MCF 10A (cell line): ENCODE results near the gene SMCP. TPM values are rescaled to one million over a fixed set of nuclear protein-coding genes. Genes with fewer than 3 reads are reported as not detected.

Experiments
- BruUV-seq: library from RNA; stranded (reverse); fragments of 400-500 nt; replicated peaks from 2 replicates; lab custom pipeline; 2021; lab: Mats Ljungman, UMichigan
- CTCF ChIA-PET: fragments of 300-600 bp; sonication (Branson Sonifier 250); formaldehyde crosslinking; extraction: SDS; loops from one replicate; lab custom pipeline; 2021; ENCODE audit warnings: antibody characterized with exemption, inconsistent platforms; lab: Yijun Ruan, JAX
- POLR2A ChIA-PET: fragments of 300-600, 350-650 bp; sonication (Branson Sonifier 250); formaldehyde crosslinking; extraction: SDS; loops from one replicate; lab custom pipeline; 2020; ENCODE audit warnings: antibody characterized with exemption, inconsistent platforms; lab: Yijun Ruan, JAX
- DNase-seq: peaks from one replicate; pipeline ENCODE4 v3.0.0-alpha.2; 2018; ENCODE audit not compliant: unreplicated experiment
- H3K27ac Mint-ChIP-seq: one replicate; pipeline ENCODE4 v1.8.0; 2022; ENCODE audit warnings: mild to moderate bottlenecking, low read depth, mixed read lengths; ENCODE audit not compliant: unreplicated experiment
- H3K27me3 Mint-ChIP-seq: one replicate; pipeline ENCODE4 v1.8.0; 2022; ENCODE audit warnings: mixed read lengths; ENCODE audit not compliant: insufficient read depth, unreplicated experiment
- H3K36me3 Mint-ChIP-seq: one replicate; pipeline ENCODE4 v1.8.0; 2022; ENCODE audit warnings: mild to moderate bottlenecking, moderate library complexity, mixed read lengths; ENCODE audit not compliant: insufficient read depth, unreplicated experiment
- H3K4me1 Mint-ChIP-seq: one replicate; pipeline ENCODE4 v1.8.0; 2022; ENCODE audit warnings: mixed read lengths; ENCODE audit not compliant: insufficient read depth, unreplicated experiment
- H3K4me3 Mint-ChIP-seq: one replicate; pipeline ENCODE4 v1.8.0; 2022; ENCODE audit warnings: mild to moderate bottlenecking, moderate library complexity, mixed read lengths; ENCODE audit not compliant: unreplicated experiment
- H3K9me3 Mint-ChIP-seq: one replicate; pipeline ENCODE4 v1.8.0; 2022; ENCODE audit warnings: mixed read lengths; ENCODE audit not compliant: unreplicated experiment
- intact Hi-C: fragments of 100-400 bp; cut with micrococcal nuclease; formaldehyde crosslinking; loops from 2 replicates; pipeline ENCODE4 v1.14.1; 2022
- total RNA-seq: library from RNA; stranded (reverse); gene quantifications from 2 replicates; pipeline ENCODE4 v1.2.3, GENCODE V29; 2022
- TF ChIP-seq, protein P1 (sequence below): fragments of 200-600 bp; IDR thresholded peaks from one replicate; pipeline ENCODE4 v1.8.0; 2022; ENCODE audit warnings: antibody characterized with exemption, mild to moderate bottlenecking; ENCODE audit not compliant: unreplicated experiment

SMCP gene
- total RNA-seq, 1 experiment from 2014 or later = not detected

DNA sequence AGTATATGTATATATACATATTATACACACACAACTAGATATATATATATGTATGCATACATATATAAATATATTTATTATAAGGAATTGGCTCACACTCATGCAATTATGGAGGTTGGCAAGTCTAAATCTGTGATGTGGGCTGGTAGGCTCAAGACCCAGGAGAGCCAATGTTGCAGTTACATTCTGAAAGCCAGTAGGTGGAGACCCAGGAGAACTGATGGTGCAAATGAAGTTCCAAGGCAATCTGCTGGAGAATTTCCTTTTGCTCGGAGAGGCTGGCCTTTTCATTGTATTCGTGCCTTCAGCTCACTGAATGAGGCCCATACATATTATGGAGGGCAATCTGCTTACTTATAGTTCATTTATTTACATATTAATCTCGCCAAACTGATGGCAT, 39.7 kb downstream of the SMCP start:
- peaks cover 8% of the 10 kb centered on the region for H3K4me1 Mint-ChIP-seq
- ChIA-PET POLR2A (no interaction called here), CTCF (interaction anchor here (0.6 to 8.0 kb wide), 16 partner anchors 9 to 420 kb away, joined by 3 to 172 read pairs (median 4); no protein-coding TSS in a partner anchor)
- H3K4me3 Mint-ChIP-seq = no peak overlapping the region
- peaks cover 13% of the 10 kb centered on the region for H3K9me3 Mint-ChIP-seq
- BruUV-seq = no TSS peak
- H3K36me3 Mint-ChIP-seq = no peaks in the 10 kb centered on the region
- H3K27ac Mint-ChIP-seq = no peak overlapping the region
- no peaks in the 10 kb centered on the region for H3K27me3 Mint-ChIP-seq
- TF ChIP-seq, protein P1, sequence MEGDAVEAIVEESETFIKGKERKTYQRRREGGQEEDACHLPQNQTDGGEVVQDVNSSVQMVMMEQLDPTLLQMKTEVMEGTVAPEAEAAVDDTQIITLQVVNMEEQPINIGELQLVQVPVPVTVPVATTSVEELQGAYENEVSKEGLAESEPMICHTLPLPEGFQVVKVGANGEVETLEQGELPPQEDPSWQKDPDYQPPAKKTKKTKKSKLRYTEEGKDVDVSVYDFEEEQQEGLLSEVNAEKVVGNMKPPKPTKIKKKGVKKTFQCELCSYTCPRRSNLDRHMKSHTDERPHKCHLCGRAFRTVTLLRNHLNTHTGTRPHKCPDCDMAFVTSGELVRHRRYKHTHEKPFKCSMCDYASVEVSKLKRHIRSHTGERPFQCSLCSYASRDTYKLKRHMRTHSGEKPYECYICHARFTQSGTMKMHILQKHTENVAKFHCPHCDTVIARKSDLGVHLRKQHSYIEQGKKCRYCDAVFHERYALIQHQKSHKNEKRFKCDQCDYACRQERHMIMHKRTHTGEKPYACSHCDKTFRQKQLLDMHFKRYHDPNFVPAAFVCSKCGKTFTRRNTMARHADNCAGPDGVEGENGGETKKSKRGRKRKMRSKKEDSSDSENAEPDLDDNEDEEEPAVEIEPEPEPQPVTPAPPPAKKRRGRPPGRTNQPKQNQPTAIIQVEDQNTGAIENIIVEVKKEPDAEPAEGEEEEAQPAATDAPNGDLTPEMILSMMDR = peak; percentile 40
- intact Hi-C loops = loop anchor here (1.0 kb wide), 1 partner anchor 275 kb away; no protein-coding TSS in a partner anchor
- DNase-seq = peak; percentile 37

DNA sequence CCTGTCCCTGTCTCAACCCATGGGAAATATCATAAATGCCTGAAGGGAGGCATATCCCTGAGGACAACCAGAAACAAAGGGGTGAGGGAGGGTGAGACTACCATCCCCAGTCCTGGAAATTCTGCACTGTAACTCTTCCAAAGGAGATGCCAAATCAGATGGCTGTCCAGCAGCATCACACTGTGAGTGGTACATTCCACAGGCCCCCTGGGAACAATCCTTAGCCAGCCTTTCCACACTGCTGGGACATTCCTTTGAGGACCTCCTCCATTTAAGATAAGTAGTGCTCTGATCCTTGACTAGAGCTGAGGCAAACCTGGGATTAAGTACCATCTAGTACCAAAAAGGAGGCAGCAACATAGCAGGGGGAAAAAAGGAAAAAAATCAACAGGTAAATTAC, 40.9 kb downstream of the SMCP start:
- no peaks in the 10 kb centered on the region for H3K27me3 Mint-ChIP-seq
- ChIA-PET CTCF (interaction anchor here (0.6 to 8.0 kb wide), 15 partner anchors 10 to 303 kb away, joined by 3 to 172 read pairs (median 4); partner anchors contain the start of gene SMCP), POLR2A (no interaction called here)
- peaks cover 5% of the 10 kb centered on the region for H3K4me1 Mint-ChIP-seq
- no TSS peak for BruUV-seq
- no peak overlapping the region for H3K27ac Mint-ChIP-seq
- TF ChIP-seq, protein P1 = no peak
- no peak for DNase-seq
- intact Hi-C loops = no loop called here
- no peak overlapping the region for H3K4me3 Mint-ChIP-seq
- no peaks in the 10 kb centered on the region for H3K36me3 Mint-ChIP-seq
- H3K9me3 Mint-ChIP-seq = peaks cover 13% of the 10 kb centered on the region

DNA sequence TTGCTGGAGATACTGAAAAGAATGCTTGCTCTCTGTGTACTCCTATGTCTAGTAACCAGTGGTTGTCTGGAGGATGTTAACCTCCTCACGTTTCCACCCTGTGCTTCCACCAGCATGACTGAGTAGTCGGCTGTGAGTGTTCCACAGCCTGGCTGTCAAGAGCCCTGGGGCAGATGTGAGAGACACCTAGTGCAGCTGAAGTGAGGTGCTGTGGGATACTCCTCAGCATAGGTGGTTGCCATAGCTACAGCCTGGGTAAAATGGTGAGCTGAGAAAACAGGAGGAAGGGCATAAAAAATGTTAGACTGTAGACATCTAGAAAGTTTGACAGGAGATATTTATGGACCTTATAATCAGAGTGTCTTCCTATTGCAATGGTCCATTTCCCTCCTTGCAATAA, 46.1 kb downstream of the SMCP start:
- Mint-ChIP-seq H3K4me3 (no peak overlapping the region), H3K27me3 (no peaks in the 10 kb centered on the region), H3K4me1 (peaks cover 11% of the 10 kb centered on the region), H3K36me3 (no peaks in the 10 kb centered on the region), H3K27ac (no peak overlapping the region), H3K9me3 (no peaks in the 10 kb centered on the region)
- CTCF ChIA-PET = interaction anchor here (0.7 to 6.0 kb wide), 6 partner anchors 51 to 268 kb away, joined by 3 to 186 read pairs (median 9); no protein-coding TSS in a partner anchor
- no TSS peak for BruUV-seq
- DNase-seq = peak; percentile 36
- POLR2A ChIA-PET = interaction anchor here (0.6 to 1.2 kb wide), 2 partner anchors 36 to 55 kb away, joined by 3 read pairs; no protein-coding TSS in a partner anchor
- intact Hi-C loops = no loop called here
- TF ChIP-seq, protein P1 = no peak

DNA sequence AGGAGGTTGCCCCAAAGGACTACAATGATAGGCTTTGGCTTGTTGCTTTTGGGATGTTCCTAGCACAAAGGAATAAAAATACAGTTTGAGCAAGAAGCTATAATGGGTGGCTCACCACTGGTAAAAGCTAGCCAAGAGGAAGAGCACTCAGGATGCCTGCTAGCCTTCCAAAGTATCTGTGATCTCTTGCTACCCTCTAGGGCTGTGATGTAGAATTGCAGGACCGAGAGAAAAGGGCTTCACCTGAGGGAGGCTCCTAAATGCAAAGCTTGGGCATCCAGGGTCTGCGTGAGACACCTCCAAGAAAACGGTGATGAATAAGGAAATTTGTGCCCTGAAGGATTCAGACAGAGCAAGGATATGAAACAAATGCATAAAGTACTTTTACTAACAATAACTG, 48.0 kb downstream of the SMCP start:
- Mint-ChIP-seq H3K27me3 (no peaks in the 10 kb centered on the region), H3K36me3 (no peaks in the 10 kb centered on the region), H3K4me3 (no peak overlapping the region), H3K27ac (no peak overlapping the region), H3K4me1 (peaks cover 11% of the 10 kb centered on the region), H3K9me3 (no peaks in the 10 kb centered on the region)
- intact Hi-C loops = loop anchor here (1.0 to 5.0 kb wide), 6 partner anchors 55 to 296 kb away; no protein-coding TSS in a partner anchor
- CTCF ChIA-PET = interaction anchor here (0.6 to 6.0 kb wide), 78 partner anchors 8 to 1120 kb away, joined by 3 to 186 read pairs (median 4); partner anchors contain the start of genes PRR9, SMCP and SPRR2D
- POLR2A ChIA-PET = interaction anchor here (0.6 to 2.0 kb wide), 13 partner anchors 28 to 336 kb away, joined by 3 to 15 read pairs (median 4); no protein-coding TSS in a partner anchor
- no TSS peak for BruUV-seq
- TF ChIP-seq, protein P1 = peak; percentile 98
- DNase-seq = peak; percentile 82
